Sigmoid colon (tissue), 7 donors: ENCODE measurements around the gene FAM118B. TPM values are rescaled to one million over a fixed set of nuclear protein-coding genes. Genes with fewer than 3 reads are reported as not detected.

Source experiments
- DNase-seq: peaks from one replicate; pipeline ENCODE4 v3.0.0-alpha.2; 2019
- H3K27ac ChIP-seq, 4 donors: fragments of 200-600 bp; sonication (generic); one replicate each; pipeline ENCODE4 v1.5.1; 2016 to 2019; ENCODE audit warnings: mild to moderate bottlenecking in 1 of 4
- H3K27me3 ChIP-seq, 3 donors: fragments of 200-600 bp; sonication (generic); one replicate each; pipeline ENCODE4 v1.5.1; 2019; ENCODE audit warnings: mild to moderate bottlenecking in 1 of 3
- H3K36me3 ChIP-seq, 4 donors: fragments of 200-600 bp; sonication (generic); one replicate each; pipeline ENCODE4 v1.5.1; 2016 to 2019
- H3K4me1 ChIP-seq, 4 donors: fragments of 200-600 bp; sonication (generic); one replicate each; pipeline ENCODE4 v1.5.1; 2017 to 2019
- H3K4me3 ChIP-seq, 4 donors: fragments of 200-600 bp; sonication (generic); one replicate each; pipeline ENCODE4 v1.5.1; 2017 to 2019; ENCODE audit warnings: mild to moderate bottlenecking in 2 of 4, moderate library complexity in 1 of 4
- H3K9me3 ChIP-seq, 4 donors: fragments of 200-600 bp in 3 of 4; sonication (generic) in 3 of 4; one replicate each; pipeline versions ENCODE4 v1.5.1 to v1.6.1; 2013 to 2019
- EP300 ChIP-seq, 4 donors: sonication (generic); formaldehyde crosslinking; IDR thresholded peaks; one replicate each; pipeline ENCODE4 v1.6.1; 2017; ENCODE audit warnings: antibody characterized with exemption in 4 of 4
- POLR2A ChIP-seq, 2 donors: fragments of 450-650 bp; IDR thresholded peaks; one replicate each; pipeline ENCODE4 v1.6.1; 2016; ENCODE audit warnings: antibody characterized with exemption in 2 of 2, mild to moderate bottlenecking in 2 of 2, moderate library complexity in 2 of 2
- POLR2AphosphoS5 ChIP-seq, 4 donors: sonication (generic); formaldehyde crosslinking; IDR thresholded peaks; one replicate each; pipeline ENCODE4 v1.6.1; 2017; ENCODE audit warnings: antibody characterized with exemption in 4 of 4
- WGBS, 2 donors: extraction: QIAGEN DNeasy Blood & Tissue Kit; methylation state at CpG; one replicate each; pipeline ENCODE4 v1.1.7; 2013; 5-methylcytosine and 5-hydroxymethylcytosine counted together
- intact Hi-C: fragments of 100-400 bp; cut with DNase I; formaldehyde crosslinking; loops from one replicate; pipeline ENCODE4 v1.15.1; 2023
- polyA plus RNA-seq, 3 donors: library from polyadenylated mRNA; stranded (reverse); fragments of 200-250 nt; gene quantifications; one replicate each; pipeline ENCODE4 v1.2.3, GENCODE V29; 2013
- total RNA-seq, 4 donors: library from RNA; depleted of rRNA; stranded (reverse); fragments of >200 nt; gene quantifications; one replicate each; pipeline ENCODE4 v1.1.0, GENCODE V29; 2016
- TF ChIP-seq, protein P1 (sequence below), 4 experiments: fragments of 450-650 bp in 3 of 4; fragments of 200-600 bp in 1 of 4; IDR thresholded peaks; one replicate each; pipeline ENCODE4 v1.5.1; 2016 to 2019; ENCODE audit warnings: antibody characterized with exemption in 4 of 4, mild to moderate bottlenecking in 3 of 4, moderate library complexity in 2 of 4
- donor health status: healthy with polysubstance abuse.
- donor health status: Bipolar disorder and iron deficiency.
- donor health status: healthy.

Gene FAM118B
- total and polyA plus RNA-seq, 7 donors, result 13.3 to 54.3 (median 22.2) TPM

DNA sequence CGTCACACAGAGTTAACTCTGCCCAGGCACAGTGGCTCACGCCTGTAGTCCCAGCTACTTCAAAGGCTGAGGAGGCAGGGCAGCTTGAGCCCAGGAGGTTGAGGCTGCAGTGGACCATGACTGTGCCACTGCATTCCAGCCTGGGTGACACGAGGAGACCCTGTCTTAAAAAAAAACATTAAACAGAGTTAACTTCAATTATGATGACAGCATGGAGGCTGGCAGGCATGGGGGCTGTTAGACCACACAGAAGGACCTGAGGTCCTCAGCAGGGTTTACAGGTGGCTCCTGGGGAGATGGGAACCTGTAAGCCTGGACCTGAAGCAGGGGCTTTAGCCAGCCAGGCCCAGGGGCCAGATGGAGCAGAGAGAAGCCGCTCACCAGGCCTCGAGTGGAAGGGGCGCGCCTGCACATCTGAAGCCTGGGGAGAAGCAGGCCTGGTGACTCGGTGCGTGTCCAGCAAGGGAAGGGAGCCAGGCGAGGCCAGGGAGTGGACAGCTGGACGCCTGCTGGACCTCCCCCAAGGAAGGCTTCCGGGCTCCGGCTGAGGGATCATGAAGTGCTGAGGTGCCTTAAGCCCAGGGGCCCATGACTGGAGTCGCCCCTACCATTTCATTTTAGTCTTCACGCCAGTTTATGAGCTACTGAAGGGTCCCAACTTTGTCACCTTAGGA is 25.4 kb upstream of the FAM118B start:
- H3K9me3 ChIP-seq, result no peaks in the 10 kb centered on the region
- no peaks in the 10 kb centered on the region for H3K27me3 ChIP-seq
- peaks cover 0 to 10% (median 0%) of the 10 kb centered on the region in 4 donors for H3K4me1 ChIP-seq
- H3K4me3 ChIP-seq, result no peak overlapping the region
- WGBS, 2 donors, result 79 to 90% methylated on average over 15 of the region's 15 CpGs
- no peak for DNase-seq
- H3K27ac ChIP-seq, result no peak overlapping the region
- no peak for TF ChIP-seq EP300 (IDR thresholded peaks at IDR 0.05)
- TF ChIP-seq, protein P1, sequence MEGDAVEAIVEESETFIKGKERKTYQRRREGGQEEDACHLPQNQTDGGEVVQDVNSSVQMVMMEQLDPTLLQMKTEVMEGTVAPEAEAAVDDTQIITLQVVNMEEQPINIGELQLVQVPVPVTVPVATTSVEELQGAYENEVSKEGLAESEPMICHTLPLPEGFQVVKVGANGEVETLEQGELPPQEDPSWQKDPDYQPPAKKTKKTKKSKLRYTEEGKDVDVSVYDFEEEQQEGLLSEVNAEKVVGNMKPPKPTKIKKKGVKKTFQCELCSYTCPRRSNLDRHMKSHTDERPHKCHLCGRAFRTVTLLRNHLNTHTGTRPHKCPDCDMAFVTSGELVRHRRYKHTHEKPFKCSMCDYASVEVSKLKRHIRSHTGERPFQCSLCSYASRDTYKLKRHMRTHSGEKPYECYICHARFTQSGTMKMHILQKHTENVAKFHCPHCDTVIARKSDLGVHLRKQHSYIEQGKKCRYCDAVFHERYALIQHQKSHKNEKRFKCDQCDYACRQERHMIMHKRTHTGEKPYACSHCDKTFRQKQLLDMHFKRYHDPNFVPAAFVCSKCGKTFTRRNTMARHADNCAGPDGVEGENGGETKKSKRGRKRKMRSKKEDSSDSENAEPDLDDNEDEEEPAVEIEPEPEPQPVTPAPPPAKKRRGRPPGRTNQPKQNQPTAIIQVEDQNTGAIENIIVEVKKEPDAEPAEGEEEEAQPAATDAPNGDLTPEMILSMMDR (IDR thresholded peaks at IDR 0.05), result no peak
- intact Hi-C loops, result no loop called here
- H3K36me3 ChIP-seq, result no peaks in the 10 kb centered on the region

DNA sequence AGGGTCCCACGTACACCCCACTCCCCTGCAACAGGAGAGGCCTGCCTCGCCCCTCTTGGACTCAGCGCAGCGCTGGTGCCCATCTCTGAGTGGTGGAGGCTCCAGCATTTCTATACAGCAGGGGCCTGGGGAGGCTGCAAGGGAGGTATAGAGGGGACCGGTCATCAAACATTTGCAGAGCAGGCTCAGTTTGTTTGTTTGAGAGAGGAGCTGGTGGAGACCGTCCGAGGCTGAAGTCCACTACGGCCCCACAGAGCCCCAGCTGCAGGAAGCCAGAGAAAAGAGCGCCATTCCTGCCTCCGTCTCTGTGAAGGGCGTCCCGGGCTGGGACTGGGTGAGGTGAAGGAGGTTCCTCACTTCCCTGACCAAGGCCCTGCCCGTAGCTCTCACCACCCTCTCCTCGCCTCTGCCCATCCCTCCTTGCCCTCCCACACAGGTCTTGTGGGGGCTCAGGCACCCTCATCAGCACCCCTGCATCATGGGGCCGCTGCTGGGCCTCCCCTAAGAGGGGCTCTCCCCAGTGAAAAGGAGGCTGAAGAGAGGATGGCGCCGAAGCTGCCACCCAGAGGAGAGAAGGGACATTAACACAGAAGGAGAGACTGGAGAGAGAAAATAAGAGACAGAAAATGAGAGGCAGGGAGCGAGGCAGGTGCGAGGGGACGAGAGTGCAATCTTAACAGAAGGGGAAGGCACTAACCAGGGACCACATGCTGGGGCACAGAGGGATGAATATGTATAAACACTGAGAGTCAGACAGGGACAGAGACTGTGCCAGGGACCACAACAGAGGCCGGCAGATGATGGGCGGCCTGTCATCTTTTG is 24.7 kb upstream of the FAM118B start:
- WGBS, 2 donors, result 76 to 79% methylated on average over 22 of the region's 22 CpGs
- no peak for TF ChIP-seq POLR2AphosphoS5 (IDR thresholded peaks at IDR 0.05)
- TF ChIP-seq, protein P1 (IDR thresholded peaks at IDR 0.05), result peak in 1 of 4 experiments; percentile 32
- H3K4me3 ChIP-seq, result no peak overlapping the region
- no peaks in the 10 kb centered on the region for H3K9me3 ChIP-seq
- H3K27me3 ChIP-seq, result no peaks in the 10 kb centered on the region
- H3K4me1 ChIP-seq, result peaks cover 0 to 11% (median 1%) of the 10 kb centered on the region in 4 donors
- no peak for DNase-seq
- no peaks in the 10 kb centered on the region for H3K36me3 ChIP-seq
- H3K27ac ChIP-seq, result no peak overlapping the region
- intact Hi-C loops, result no loop called here

DNA sequence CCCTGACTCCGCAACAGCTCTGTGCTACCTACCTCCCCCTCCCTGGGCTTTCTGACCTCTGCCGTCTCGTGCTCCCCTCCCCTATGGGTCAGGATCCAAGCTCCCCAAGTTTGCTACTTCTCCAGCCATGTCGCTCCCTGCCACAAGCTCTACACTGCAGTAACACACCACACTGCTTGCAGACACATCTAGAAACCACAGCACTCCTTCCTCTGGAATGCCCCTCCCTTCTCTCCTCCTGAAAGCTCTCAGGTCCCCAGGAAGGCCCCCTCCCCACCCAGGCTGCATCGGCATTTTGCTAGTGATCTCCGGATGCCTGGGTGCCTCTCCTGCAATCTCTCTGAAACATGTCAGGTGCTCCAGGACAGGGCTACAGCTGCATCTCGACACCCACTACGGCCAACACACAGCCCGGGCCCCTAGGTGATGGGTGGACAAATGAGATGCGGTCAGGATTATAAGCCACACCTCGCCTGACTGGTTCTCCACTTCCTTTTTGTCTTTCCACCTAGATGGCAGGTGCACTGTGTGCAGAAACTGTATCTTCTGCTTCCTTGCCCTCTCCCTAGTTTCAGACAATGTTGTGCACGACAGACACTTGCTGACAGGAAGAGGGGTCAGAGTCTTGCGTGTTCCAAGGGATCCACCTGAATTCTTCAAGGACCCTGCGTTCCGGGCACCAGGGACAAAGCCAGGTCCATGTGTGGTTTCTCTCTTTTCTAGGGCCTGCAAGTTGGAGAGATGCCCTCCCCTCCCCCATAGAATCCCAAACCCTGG is 23.1 kb upstream of the FAM118B start:
- no peak overlapping the region for H3K27ac ChIP-seq
- no peaks in the 10 kb centered on the region for H3K36me3 ChIP-seq
- peaks cover 0 to 27% (median 14%) of the 10 kb centered on the region in 4 donors for H3K4me1 ChIP-seq
- intact Hi-C loops, result no loop called here
- no peaks in the 10 kb centered on the region for H3K9me3 ChIP-seq
- H3K27me3 ChIP-seq, result no peaks in the 10 kb centered on the region
- TF ChIP-seq, protein P1 (IDR thresholded peaks at IDR 0.05), result no peak
- TF ChIP-seq POLR2A (IDR thresholded peaks at IDR 0.05), result no peak
- TF ChIP-seq POLR2AphosphoS5 (IDR thresholded peaks at IDR 0.05), result no peak
- no peak for TF ChIP-seq EP300 (IDR thresholded peaks at IDR 0.05)
- WGBS, 2 donors, result 78 to 80% methylated on average over 15 of the region's 15 CpGs
- H3K4me3 ChIP-seq, result no peak overlapping the region
- no peak for DNase-seq

DNA sequence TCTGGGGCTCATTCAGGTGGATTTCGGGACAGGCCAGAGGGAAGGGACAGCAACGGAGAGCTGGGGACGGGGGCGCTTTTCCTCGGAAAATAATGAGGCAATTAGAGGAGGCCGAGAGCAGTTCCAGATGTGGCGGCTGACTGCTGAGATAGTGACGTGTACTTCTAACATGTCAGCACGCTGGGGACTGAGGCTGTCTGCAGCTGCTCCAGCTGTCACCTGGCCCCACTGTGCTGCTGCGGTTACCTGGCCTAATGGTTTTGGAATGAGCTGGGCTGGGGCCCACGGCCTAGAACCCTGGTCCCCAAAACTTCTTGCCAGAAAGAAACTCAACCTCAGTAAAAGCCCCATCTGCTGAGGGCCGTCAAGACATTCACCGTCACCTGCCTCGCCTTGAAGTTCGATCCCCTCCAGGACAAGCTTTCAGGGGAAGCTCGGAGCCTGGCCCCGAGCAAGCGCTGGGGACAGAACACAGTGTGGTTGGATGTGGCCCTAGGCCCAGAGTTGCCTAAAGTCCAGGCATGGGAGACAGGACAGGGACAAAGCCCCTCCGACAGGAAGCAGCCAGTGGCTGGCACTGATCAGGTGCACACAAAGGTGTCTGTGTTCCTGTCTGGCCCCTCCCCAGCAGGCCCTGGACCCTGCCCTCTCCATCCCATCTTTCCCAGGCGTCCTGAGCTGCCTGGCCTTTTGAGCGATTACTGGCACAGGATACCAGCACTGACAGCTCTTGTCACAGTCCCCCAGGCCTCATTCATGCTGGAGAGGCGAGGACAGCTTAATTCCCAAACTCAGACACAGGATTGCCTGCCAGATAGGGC is 22.3 kb upstream of the FAM118B start:
- no peaks in the 10 kb centered on the region for H3K9me3 ChIP-seq
- H3K27me3 ChIP-seq, result no peaks in the 10 kb centered on the region
- H3K4me1 ChIP-seq, result peaks cover 0 to 32% (median 16%) of the 10 kb centered on the region in 4 donors
- no peak for DNase-seq
- H3K36me3 ChIP-seq, result no peaks in the 10 kb centered on the region
- H3K27ac ChIP-seq, result no peak overlapping the region
- WGBS, 2 donors, result 87% methylated on average over 22 of the region's 22 CpGs
- intact Hi-C loops, result no loop called here
- TF ChIP-seq POLR2AphosphoS5 (IDR thresholded peaks at IDR 0.05), result no peak
- TF ChIP-seq EP300 (IDR thresholded peaks at IDR 0.05), result no peak
- TF ChIP-seq, protein P1 (IDR thresholded peaks at IDR 0.05), result no peak
- no peak for TF ChIP-seq POLR2A (IDR thresholded peaks at IDR 0.05)
- H3K4me3 ChIP-seq, result no peak overlapping the region
